ENCODE data around the gene CYP2E1. TPM values are rescaled to one million over a fixed set of nuclear protein-coding genes. Genes with fewer than 3 reads are reported as not detected.

CYP2E1 gene
- total RNA-seq, 1 experiment from 2014 or later: not detected

DNA sequence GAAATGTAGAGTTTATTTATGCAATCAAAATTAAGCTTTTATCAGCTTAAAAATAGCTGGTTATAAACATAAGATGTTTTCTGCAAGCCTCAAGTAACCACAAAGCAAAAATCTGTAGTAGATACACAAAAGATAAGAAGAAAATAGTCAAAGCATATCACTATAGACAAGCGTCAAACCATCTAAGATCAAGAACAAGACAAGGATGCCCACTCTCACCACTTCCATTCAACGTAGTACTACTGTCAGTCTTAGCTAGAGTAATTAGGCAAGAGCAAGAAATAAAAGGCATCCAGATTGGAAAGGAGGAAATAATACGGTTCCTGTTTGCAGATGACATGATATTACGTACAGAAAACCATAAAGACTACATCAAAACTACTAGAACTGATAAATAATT, 17.5 kb upstream of the CYP2E1 start:
- H3K27me3 Mint-ChIP-seq (ENCODE audit: insufficient read depth, unreplicated experiment): peaks cover 18% of the 10 kb centered on the region
- no peak overlapping the region for H3K4me3 ChIP-seq (ENCODE audit: low read depth, low read length)
- no peak for DNase-seq
- no peaks in the 10 kb centered on the region for H3K36me3 Mint-ChIP-seq (ENCODE audit: insufficient read depth, unreplicated experiment)
- peaks cover 9% of the 10 kb centered on the region for H3K9me3 Mint-ChIP-seq (ENCODE audit: unreplicated experiment)
- H3K4me1 ChIP-seq: no peaks in the 10 kb centered on the region
- ChIA-PET CTCF (interaction anchor here (0.9 kb wide), 1 partner anchor 11 kb away, joined by 3 read pairs; no protein-coding TSS in a partner anchor), POLR2A (no interaction called here)
- intact Hi-C loops (cut with micrococcal nuclease; ENCODE audit: unreplicated experiment): no loop called here
- no peak overlapping the region for H3K27ac Mint-ChIP-seq (ENCODE audit: unreplicated experiment)
- TF ChIP-seq CTCF (IDR thresholded peaks at IDR 0.05; ENCODE audit: insufficient read depth in 1 of 2, low read depth in 1 of 2, low read length in 1 of 2, severe bottlenecking in 1 of 2, unreplicated experiment in 1 of 2): no peak
- no peaks in the 10 kb centered on the region for H3K4me1 Mint-ChIP-seq (ENCODE audit: low read depth, unreplicated experiment)
- no peaks in the 10 kb centered on the region; the same call in 1 of the 2 replicates for H3K27me3 ChIP-seq (replicated peaks; ENCODE audit: control insufficient read depth, insufficient read depth, low read length)
- no peak overlapping the region for H3K4me3 Mint-ChIP-seq (ENCODE audit: unreplicated experiment)
- no TSS peak for BruUV-seq (replicated peaks)
- H3K9me3 ChIP-seq: peaks cover 5% of the 10 kb centered on the region
- no peaks in the 10 kb centered on the region for H3K36me3 ChIP-seq (ENCODE audit: control insufficient read depth, insufficient read depth, low read length)

GRCh38 chr10:133511408-133511807, 15.8 kb upstream of the CYP2E1 start:
- H3K27ac Mint-ChIP-seq (ENCODE audit: unreplicated experiment): no peak overlapping the region
- no peaks in the 10 kb centered on the region for H3K36me3 Mint-ChIP-seq (ENCODE audit: insufficient read depth, unreplicated experiment)
- Histone ChIP-seq H3K9me3 (peaks cover 5% of the 10 kb centered on the region), H3K4me3 (ENCODE audit: low read depth, low read length) (no peak overlapping the region), H3K4me1 (no peaks in the 10 kb centered on the region), H3K27me3 (replicated peaks; ENCODE audit: control insufficient read depth, insufficient read depth, low read length) (no peaks in the 10 kb centered on the region; the same call in 1 of the 2 replicates), H3K36me3 (ENCODE audit: control insufficient read depth, insufficient read depth, low read length) (no peaks in the 10 kb centered on the region)
- ChIA-PET CTCF (no interaction called here), POLR2A (no interaction called here)
- intact Hi-C loops (cut with micrococcal nuclease; ENCODE audit: unreplicated experiment): no loop called here
- TF ChIP-seq CTCF (IDR thresholded peaks at IDR 0.05; ENCODE audit: insufficient read depth in 1 of 2, low read depth in 1 of 2, low read length in 1 of 2, severe bottlenecking in 1 of 2, unreplicated experiment in 1 of 2): no peak
- H3K9me3 Mint-ChIP-seq (ENCODE audit: unreplicated experiment): peaks cover 12% of the 10 kb centered on the region
- no peaks in the 10 kb centered on the region for H3K4me1 Mint-ChIP-seq (ENCODE audit: low read depth, unreplicated experiment)
- no peak overlapping the region for H3K4me3 Mint-ChIP-seq (ENCODE audit: unreplicated experiment)
- H3K27me3 Mint-ChIP-seq (ENCODE audit: insufficient read depth, unreplicated experiment): peaks cover 18% of the 10 kb centered on the region
- BruUV-seq (replicated peaks): no TSS peak
- DNase-seq: no peak

DNA sequence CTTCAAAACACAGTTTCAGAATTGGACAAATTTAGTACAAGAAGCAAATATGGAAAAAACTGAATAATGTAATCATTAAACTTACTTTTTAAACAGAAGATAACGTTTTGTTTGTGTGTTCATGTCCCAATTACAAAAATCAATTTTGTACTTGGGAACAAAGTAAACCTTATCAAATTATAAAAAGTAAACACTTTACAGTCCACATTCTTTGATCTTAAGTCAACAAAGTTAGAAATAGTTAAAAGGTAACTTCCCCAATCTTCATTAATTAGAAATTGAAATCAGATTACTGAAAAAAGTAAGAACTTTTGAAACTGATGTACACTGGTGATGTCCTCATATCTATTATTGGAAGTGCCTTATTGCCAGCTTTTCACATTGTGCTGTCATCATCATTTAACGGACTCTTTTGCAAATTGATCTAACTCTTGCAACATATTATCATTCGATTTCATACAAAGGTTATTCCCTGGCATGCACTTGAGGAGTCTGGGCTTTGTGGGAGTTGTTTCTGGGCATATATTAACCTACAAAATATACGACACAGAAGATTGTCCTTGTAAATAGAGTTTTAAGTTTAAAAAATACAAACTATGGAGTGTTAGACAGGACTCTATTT, 15.1 kb upstream of the CYP2E1 start:
- Mint-ChIP-seq H3K27me3 (ENCODE audit: insufficient read depth, unreplicated experiment) (peaks cover 20% of the 10 kb centered on the region), H3K4me3 (ENCODE audit: unreplicated experiment) (no peak overlapping the region), H3K27ac (ENCODE audit: unreplicated experiment) (no peak overlapping the region), H3K36me3 (ENCODE audit: insufficient read depth, unreplicated experiment) (no peaks in the 10 kb centered on the region), H3K4me1 (ENCODE audit: low read depth, unreplicated experiment) (no peaks in the 10 kb centered on the region), H3K9me3 (ENCODE audit: unreplicated experiment) (peaks cover 18% of the 10 kb centered on the region)
- BruUV-seq (replicated peaks): no TSS peak
- H3K36me3 ChIP-seq (ENCODE audit: control insufficient read depth, insufficient read depth, low read length): no peaks in the 10 kb centered on the region
- TF ChIP-seq CTCF (IDR thresholded peaks at IDR 0.05; ENCODE audit: insufficient read depth in 1 of 2, low read depth in 1 of 2, low read length in 1 of 2, severe bottlenecking in 1 of 2, unreplicated experiment in 1 of 2): no peak
- no peak overlapping the region for H3K4me3 ChIP-seq (ENCODE audit: low read depth, low read length)
- ChIA-PET POLR2A (no interaction called here), CTCF (no interaction called here)
- no peaks in the 10 kb centered on the region; the same call in 1 of the 2 replicates for H3K27me3 ChIP-seq (replicated peaks; ENCODE audit: control insufficient read depth, insufficient read depth, low read length)
- H3K9me3 ChIP-seq: peaks cover 5% of the 10 kb centered on the region
- DNase-seq: no peak
- no peaks in the 10 kb centered on the region for H3K4me1 ChIP-seq
- intact Hi-C loops (cut with micrococcal nuclease; ENCODE audit: unreplicated experiment): no loop called here

Measured in Caco-2 (cell line).